HG03575 (cell line): ENCODE measurements around the gene UBXN1.

Experiments used
- ATAC-seq: cut with Tn5 transposase; IDR thresholded peaks from one replicate; pipeline ENCODE4 v1.9.1; 2021; ENCODE audit not compliant: unreplicated experiment, insufficient number of reproducible peaks, low FRiP score; ENCODE audit errors: extremely low read depth

UBXN1 gene, protein sequence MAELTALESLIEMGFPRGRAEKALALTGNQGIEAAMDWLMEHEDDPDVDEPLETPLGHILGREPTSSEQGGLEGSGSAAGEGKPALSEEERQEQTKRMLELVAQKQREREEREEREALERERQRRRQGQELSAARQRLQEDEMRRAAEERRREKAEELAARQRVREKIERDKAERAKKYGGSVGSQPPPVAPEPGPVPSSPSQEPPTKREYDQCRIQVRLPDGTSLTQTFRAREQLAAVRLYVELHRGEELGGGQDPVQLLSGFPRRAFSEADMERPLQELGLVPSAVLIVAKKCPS

DNA sequence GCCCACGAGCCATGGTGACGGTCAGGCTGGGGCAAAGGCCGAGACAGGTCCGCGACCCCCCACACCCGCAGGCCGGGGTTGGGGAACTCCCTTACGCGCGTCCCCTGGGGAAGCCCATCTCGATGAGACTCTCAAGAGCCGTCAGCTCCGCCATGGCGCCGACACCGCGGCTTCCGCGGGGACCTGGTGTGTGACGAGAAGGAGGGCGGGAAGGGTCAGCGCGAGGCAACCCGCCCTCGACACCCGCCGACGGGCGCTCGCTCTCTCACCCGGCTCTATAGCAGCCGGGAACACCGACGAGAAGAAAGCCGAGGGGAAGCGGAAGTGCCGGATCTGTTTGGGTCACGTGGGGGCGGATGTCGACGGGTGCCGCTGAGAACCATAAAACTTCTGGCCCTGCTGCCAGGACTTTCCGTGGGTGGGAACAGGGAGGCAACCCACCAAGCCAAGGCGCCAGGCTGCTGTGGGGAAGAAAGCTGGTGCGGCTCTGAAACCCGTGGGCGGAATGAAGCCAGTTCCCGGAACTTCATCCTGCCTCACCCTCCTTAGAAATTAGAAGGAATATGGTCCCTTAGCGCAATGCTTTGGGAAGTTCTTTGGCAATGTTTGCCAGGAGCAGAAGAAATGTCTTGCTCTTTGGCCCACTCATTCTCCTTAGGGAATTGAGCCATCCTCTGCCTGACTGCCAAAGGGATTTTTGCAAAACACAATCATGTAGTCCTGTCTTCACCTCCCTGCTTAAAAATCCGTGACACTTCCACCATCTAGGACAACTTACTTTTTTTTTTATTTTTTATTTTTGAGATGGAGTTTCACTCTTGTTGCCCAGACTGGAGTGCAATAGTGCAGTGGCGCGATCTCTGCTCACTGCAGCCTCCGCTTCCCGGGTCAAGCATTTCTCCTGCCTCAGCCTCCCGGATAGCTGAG is at the start of gene UBXN1:
Gene UBXN1 (minus strand): TSS at position 304 of the 927 bp plus-strand sequence. CDS start 150 bp downstream, at position 154.
- no peak for ATAC-seq

DNA sequence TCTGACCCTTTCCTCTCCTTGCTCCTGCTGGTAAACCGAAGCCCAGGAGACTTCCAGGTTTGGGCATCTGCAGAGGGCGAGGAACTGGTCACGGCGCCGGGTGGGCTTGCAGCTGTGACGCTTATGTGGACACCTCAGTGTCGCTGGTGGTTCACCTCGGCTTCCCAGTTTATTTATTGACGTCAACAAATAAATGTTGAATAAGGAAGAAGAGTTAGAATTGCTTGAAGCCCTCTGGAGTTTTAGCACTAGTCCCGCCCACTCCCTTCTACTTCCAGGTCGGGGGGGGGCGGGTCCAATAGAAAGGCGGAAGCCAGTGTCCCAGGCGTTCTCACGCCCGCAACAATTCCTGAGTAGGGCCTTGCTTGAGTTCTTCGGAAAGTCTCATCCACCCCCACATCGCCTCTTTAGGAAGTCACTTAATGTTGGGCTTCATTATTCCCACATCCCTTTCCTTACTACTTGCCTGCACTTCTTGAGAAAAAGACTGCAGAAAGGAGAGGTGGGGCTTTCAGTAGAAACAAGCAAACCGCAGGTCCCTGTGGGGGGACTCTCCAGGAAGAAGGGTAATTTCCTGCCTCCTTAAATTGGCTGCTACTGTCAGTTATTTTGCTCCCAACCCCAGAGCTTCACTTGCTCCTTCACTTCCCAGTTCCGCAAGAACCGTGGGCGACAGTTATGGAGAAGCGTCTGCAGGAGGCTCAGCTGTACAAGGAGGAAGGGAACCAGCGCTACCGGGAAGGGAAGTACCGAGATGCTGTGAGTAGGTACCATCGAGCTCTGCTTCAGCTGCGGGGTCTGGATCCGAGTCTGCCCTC is 49.5 kb upstream of the UBXN1 start, which contains the start of gene TTC9C:
Gene TTC9C (plus strand): TSS at position 316 of the 818 bp plus-strand sequence. CDS start 363 bp downstream, at position 679.
- ATAC-seq: peak; percentile 4

DNA sequence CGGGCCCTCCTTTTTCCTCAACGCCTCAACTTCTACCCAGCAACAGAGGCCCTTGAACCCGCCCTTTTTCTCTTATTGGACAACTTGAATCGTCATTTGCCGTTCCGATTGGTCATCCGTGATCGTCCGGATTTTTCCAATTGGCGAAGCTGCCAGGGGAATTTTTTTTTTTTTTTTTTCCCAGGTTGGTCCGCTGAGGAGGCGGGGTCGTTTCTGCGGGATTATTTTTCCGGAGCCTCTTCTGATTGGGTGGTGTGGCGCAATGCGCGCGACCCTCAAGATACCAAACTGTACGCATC is 48.9 kb upstream of the UBXN1 start:
- ATAC-seq: peak; percentile 43

DNA sequence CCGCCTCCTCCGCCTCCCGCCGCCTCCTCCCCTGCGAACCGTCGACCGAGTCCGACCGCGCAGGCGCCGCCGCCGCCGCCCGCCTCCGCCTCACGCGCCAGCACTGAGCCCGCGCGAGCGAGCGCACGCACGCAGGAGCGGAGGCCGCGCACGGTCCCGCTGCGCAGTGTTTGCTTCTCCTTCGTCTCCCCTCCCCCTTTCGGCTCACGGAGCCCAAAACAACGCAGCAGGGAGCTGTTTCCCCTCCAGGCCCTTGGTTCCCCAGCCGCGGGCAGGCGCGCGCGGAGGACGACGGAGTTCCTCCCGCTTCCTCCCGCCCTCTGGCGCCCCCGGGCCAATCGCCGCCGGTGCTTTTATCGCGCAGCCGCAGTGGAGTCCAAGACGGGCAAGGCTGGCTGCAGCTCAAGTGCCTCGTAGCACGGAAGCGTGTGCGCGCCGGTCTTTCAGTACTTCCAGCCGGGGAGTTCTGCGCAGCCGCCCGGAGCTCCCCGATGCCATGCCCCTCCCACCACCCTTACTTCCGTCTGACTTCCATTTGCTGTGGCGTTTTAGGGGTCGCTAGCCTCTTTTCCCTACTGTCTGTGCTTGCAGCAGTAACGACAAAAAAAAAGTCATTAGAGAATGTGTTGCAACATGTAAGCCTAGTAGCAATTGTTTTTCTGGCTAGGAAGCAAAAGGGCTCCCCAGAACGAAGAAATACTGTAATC is 48.4 kb upstream of the UBXN1 start, which contains the start of gene HNRNPUL2:
Gene HNRNPUL2 (minus strand): TSS at position 293 of the 707 bp plus-strand sequence. CDS start 301 bp downstream, outside the sequence.
- peak; percentile 36 for ATAC-seq

DNA sequence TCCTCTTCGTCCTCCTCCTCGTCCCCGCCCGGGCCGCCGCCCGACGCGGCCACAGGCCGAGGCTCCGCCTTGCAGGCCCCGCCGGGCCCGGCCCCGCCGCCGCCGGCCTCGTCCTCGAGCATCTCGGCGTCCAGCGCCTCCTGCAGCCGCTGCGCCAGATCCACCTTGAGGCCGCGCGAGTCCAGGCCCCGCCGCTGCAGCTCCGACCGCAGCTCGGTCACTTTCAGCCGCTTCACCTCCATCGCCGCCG is 48.0 kb upstream of the UBXN1 start:
- ATAC-seq: no peak

DNA sequence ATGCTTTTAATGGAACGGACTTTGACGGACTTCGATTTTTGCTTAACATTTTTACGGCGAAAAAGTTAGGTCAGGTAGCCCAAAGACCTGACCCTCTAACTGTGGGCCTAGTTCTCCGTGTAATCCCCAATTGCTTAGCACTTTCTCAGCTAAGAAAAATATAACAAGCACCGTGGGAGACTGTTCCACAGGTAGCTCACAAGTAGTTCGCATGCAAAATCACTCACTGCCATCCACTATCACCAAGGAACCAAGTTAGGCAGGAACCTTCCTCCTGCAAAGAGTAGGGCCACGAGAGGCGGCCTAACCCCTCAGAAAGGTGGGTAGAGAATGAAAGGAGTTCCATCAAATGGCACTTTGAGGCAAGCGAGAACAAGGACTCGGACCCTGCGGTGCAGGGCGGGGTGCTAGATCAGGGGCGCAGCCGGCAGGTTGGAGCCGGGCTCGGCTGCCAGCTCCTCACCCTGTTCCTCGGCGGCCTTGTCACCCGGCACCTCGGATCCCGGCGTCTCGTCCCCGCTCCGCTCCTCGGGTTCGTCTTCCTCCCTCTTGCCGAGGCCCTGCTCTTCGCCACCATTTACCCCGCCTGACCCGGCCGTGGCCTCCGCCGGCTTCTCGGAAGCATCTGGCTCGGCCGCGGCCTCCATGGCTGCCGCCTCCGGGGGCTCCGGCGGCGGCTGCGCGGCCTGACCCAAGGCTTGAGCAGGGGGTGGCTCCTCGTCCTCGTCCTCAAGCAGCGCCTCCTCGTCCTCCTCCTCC is 47.5 kb upstream of the UBXN1 start:
- no peak for ATAC-seq

DNA sequence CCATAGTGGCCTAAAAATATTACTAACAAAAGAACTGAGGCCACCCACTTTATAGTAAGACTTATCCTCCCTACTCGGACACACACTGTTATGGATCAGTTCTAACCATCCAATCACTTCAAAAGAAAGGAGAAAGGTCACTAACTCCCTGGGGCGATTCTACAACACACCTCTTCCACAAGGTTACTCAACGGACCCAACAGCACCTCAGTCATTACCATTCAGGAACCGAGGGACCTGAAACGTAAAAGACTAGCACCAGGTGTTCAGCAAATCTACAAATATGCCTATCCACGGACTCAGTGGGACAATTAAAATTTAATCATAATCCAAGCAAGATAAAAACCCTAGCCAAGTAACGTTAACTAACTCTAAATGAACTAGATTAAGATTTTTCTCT is 46.8 kb upstream of the UBXN1 start:
- ATAC-seq: no peak

DNA sequence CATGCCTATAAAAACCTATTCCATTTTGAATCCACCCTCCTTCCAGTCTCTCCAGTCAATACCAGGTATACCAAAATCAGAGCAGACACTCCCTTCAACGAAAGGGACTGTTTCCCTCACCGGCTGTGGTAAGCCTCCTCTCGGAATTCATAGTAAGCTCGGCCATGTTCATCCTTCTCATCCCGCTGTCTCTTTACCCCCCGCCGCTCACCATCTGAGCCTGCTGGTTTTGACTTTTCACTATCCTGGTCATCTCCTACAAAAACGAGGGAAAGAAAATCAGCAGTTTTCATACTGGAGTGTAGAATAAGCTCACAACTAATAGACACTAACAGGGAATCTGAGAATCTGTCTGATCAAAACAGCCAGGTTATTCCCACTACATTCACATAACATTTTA is 45.3 kb upstream of the UBXN1 start:
- ATAC-seq: no peak

DNA sequence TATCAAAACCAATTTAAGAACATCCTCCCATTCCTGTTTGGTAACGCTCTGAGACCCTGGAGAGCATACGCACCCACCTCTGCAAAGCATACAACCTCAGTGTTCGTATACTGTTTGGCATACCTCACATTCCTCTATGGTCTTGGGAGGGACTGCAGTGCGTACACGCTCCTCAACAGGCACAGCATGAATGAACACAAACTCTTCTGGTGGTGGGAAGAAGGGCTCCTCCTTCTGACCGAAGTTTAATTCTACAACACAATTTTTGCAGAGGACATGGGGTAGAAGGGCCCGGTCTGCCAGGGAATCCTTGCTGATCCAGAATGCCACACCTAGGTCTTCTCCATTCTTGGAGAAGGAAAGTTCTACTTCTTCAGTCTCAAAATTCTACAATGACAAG is 43.1 kb upstream of the UBXN1 start:
- ATAC-seq: no peak

DNA sequence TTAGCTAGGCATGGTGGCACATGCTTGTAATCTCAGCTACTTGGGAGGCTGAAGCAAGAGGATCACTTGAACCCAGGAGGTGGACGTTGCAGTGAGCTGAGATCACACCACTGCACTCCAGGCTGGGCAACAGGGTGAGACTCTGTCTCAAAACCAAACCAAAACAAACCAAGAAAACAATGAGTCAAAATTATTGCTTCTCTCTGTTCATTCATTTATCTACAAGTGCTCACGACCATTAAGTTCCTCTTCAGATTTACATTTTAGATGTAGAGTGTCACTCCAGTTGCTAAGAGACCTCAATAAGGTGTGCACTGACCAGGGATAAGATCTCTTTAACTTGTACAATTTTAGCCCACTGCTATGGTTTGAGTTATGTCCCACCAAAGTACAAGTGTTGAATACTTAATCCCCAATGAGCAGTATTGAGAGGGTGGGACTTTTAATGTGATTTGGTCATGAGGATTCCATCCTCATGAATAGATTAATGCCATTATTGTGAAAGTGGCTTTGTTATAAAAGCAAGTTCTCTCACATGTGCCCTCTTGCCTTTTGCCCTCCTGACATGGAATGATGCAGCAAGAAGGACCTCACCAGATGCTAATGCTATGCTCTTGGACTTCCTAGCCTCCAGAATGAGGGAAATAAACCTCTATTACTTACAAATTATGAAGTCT is 40.6 kb upstream of the UBXN1 start:
- no peak for ATAC-seq

DNA sequence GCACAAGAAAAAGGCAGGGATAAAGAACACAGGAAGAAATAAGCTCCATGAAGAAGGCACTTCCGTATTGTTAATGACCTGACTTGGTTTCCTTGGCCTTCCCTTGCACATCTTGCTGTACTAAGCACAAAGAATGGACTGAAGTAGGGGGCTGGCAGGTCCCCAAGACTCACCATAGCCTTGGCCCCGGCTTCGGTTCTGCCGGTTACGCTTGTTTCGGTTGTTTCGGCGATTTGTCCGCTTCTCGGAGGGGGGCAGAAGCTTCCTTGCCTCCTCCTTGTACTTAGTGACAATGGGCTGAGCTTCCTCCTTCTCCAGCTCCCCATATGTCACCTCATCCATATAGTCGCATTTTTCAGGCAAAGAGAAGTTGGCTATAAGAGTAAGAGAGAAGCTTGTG is 37.9 kb upstream of the UBXN1 start:
- ATAC-seq: no peak

DNA sequence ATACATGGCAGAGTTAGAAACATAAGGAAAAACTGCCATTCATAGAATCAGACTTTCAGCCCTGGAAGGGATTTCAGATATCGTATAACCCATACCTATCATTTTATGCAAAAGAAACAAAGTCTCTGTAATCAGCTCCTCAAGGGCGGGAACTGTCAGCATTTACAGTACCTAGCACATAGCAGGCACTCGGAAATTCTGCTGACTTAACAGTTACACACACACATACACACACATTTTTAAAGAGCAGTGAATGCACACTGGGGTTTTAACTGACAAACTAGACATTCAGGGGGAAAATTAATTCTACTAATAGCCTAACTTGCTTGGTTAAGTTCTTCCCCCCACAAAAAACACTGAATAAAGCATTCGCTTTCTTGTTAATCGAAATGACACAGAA is 37.3 kb upstream of the UBXN1 start:
- no peak for ATAC-seq

DNA sequence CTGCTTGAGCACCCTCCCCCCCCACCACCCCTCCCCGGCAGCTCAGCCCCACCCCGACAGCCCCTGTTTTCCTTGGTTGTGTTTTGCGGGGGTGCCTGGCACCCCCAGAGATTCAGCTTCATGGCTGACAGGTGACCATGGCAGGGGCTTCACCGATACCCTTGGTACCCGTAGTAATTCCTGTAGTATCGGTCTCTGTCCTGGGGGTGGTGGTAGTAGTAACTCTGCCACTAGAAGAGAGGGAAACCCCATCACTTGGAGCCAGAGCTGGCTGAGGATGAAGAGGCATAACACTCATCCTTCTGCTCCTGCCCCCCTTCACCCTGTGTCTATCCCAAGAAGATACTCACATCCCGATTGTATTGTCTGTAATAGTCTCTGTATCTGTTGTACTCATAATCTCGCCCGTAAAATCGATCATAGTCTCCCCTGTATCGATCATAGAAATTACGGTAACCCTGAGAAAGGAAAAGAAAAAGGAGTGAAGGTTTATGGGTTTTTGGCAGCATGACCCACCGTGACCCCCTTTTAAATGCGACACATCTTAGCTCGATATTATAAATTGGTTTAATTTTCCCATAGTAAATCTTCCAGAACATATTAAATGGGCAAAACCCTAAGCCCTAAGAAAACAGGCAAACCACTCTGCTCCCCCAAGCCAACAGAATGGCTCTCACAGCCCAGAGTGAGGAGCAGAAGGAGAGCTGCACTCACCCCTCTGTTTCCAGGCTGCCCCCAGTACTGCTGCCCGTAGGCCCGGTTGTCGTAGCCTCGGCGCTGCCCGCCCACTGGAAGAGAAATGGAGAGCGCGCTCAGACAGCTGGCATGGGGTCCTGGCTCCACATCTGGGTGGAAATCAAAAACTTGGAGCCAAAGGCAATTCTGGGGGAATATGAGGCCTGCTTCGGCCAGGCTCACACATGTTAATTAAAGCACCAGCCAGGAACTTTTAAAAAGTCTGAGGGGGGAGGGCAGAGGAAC is 36.6 kb upstream of the UBXN1 start:
- no peak for ATAC-seq

DNA sequence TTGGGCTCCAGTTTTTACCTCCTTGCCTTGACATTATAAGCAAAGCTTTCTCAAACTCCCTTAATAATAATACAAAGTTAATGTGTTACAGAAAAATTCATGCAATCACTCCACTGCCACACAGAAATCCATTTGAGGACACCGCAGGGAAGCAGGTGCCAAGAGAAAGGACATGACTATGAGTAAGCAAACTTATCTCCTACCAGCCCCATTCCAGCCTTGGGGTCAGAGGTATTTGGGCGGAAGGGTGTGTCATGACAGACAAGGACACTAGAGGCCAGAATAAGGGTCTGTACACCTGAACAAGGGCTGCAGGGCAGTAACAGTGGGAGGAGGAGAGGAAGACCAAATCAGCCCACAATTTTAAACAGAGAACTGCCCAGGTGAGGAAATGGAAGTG is 34.5 kb upstream of the UBXN1 start:
- ATAC-seq: no peak

DNA sequence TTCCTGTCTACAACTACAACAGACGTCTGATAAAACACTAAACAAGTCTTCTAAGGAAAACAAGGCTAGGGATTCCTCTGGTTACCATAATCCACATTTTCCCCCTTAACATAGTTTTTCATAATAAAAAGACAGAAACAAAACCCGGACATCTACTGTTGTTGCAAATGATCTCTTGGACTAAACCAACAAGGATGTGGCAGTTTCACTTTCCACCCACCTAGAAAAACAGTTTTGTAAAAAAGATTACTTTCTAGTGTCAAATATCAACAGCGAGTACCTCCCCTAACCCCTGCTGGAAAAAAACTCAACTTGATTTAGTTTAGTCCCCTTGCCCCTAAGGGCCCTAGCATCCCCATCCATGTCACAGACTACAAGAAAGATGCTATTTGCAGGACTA is 34.0 kb upstream of the UBXN1 start:
- no peak for ATAC-seq

DNA sequence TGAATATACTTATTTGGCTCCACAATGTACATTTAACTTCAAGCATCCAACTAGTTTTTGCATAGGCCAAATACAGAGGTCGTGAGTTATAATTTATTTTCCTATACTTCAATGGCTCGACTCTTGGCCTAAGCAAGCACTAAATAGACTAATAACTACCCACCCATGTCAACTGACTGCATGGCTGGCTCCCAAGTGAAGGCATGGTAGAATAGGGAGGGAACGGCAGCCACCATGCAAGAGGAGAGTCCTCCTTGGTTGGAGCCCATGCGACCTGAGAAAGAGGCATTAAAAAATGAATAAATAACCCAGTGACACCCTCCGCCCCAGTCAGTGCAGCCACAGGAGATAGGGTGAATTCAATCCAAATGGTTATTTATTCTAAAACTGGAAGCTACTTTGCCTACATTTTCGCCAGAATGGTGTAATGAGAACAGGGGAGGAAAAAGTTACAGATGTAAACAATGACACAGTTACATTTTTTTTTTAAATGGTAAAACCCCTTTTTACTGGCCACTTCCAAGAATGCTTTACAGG is 33.5 kb upstream of the UBXN1 start:
- no peak for ATAC-seq

DNA sequence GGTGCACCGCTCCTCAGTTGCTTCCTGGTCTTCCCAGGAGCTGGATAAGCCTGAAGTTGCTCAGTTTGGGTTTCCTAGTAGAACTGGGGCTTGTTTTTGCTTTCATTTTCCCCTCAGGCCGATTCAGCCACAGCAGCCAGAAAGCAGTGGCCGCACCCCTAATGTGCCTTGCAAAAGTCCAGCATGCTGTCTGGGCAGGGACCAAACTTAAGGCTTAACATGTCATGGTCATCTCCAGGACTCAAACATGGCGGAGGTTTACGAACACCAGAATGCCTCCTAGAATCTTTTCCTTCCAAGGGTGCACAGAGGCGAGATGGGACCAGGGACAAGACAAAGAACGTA is 31.1 kb upstream of the UBXN1 start:
- no peak for ATAC-seq
